ENCODE measurements around the gene CNTN6. TPM values are rescaled to one million over a fixed set of nuclear protein-coding genes. Genes with fewer than 3 reads are reported as not detected.

Gene CNTN6
- total and polyA plus RNA-seq, 12 donors: 2.4 to 14.9 (median 8.6) TPM

DNA sequence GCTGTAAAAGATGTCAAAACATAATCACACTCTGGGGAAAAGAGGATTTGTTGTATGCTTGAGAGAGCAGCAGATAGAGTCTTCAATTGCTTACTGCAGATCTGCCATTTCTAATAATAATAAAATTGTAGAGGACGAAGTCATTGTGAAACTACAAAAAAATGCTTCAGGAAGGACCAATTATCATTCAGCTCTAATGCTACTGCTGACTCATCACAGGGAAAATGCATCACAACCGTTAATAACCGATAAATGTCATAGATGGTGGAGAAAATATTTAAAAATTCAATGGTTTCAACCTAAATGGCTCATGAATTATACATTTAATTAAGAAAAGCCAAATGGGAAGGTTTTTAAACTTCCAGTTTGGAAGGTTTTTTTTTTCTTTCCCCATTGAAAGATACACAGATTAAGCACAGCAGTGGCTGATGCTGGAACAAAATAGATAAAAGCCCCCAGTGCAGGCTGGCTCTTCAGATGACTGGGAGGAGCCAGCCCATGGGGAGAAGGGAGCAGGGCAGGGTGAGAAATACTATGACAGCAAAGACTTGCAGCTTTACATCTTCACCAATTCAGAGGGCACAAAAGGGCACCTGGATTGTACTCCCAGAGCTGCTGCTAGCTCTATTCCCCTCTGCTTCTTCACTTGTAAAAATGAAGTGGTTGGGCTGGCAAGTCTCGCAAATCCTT is 196.1 kb downstream of the CNTN6 start:
- no peak overlapping the region for H3K27ac ChIP-seq
- no peaks in the 10 kb centered on the region for H3K4me1 ChIP-seq (replicated peaks in 1 of 2)
- no peaks in the 10 kb centered on the region for H3K9me3 ChIP-seq (replicated peaks in 1 of 3)
- H3K36me3 ChIP-seq (replicated peaks in 1 of 2): no peaks in the 10 kb centered on the region
- intact Hi-C loops (cut with DNase I): no loop called here
- H3K4me3 ChIP-seq: no peak overlapping the region
- TF ChIP-seq, protein P1, sequence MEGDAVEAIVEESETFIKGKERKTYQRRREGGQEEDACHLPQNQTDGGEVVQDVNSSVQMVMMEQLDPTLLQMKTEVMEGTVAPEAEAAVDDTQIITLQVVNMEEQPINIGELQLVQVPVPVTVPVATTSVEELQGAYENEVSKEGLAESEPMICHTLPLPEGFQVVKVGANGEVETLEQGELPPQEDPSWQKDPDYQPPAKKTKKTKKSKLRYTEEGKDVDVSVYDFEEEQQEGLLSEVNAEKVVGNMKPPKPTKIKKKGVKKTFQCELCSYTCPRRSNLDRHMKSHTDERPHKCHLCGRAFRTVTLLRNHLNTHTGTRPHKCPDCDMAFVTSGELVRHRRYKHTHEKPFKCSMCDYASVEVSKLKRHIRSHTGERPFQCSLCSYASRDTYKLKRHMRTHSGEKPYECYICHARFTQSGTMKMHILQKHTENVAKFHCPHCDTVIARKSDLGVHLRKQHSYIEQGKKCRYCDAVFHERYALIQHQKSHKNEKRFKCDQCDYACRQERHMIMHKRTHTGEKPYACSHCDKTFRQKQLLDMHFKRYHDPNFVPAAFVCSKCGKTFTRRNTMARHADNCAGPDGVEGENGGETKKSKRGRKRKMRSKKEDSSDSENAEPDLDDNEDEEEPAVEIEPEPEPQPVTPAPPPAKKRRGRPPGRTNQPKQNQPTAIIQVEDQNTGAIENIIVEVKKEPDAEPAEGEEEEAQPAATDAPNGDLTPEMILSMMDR (IDR thresholded peaks at IDR 0.05): no peak
- TF ChIP-seq POLR2A (IDR thresholded peaks at IDR 0.05): no peak
- no peak for DNase-seq
- no peaks in the 10 kb centered on the region for H3K27me3 ChIP-seq
- 81 to 93% (median 85%) methylated on average over 4 of the region's 4 CpGs for WGBS, 4 donors

DNA sequence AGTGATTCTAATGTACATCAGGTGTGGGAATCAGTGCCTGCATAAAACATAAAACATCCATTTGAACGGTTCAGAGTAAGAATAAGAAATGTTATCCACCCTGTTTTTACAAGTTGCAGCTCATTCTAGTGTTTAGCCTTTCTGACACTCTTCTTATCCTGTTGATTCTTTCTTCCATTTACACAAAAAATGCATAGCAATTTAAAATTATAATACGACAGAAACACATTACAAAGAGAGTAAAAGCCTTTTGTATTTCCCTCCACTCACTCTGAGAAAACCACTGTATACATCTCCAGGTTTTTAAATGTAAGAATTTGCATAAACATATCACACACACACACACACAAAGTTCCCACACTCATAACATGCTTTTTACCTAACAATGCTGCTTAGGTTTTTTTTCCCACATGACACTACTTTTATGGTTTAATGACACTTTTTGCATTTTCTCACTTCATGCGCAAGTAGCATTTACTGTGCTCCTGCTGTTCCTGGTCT is 199.8 kb downstream of the CNTN6 start:
- TF ChIP-seq, protein P1 (IDR thresholded peaks at IDR 0.05): no peak
- no peak for TF ChIP-seq POLR2A (IDR thresholded peaks at IDR 0.05)
- no peaks in the 10 kb centered on the region for H3K27me3 ChIP-seq
- DNase-seq: no peak
- H3K4me1 ChIP-seq (replicated peaks in 1 of 2): no peaks in the 10 kb centered on the region
- H3K4me3 ChIP-seq: no peak overlapping the region
- H3K36me3 ChIP-seq (replicated peaks in 1 of 2): no peaks in the 10 kb centered on the region
- H3K27ac ChIP-seq: no peak overlapping the region
- 67 to 75% (median 70%) methylated on average over 3 of the region's 3 CpGs for WGBS, 4 donors
- no peaks in the 10 kb centered on the region for H3K9me3 ChIP-seq (replicated peaks in 1 of 3)
- intact Hi-C loops (cut with DNase I): no loop called here

DNA sequence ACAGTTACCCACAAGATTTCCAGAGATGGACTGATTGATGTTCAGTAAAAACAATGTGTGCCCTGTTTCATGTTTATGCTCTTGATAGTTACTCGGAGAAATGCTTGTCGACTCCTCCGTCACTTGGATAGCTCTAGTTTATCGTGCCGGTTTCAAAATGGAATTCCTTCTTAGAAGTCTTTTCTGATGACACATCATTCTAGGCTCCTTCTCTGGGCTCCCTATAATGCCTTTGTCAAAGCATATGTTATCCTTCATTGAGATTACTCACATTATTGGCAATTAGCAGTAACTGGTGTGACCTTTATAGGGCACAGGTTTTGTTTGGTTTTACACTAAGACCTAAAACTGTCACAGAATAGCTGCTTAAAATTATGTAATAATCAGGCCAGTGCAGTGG is 201.8 kb downstream of the CNTN6 start:
- WGBS, 4 donors: 88 to 90% (median 89%) methylated on average over 5 of the region's 5 CpGs
- no peaks in the 10 kb centered on the region for H3K27me3 ChIP-seq
- H3K36me3 ChIP-seq (replicated peaks in 1 of 2): no peaks in the 10 kb centered on the region

DNA sequence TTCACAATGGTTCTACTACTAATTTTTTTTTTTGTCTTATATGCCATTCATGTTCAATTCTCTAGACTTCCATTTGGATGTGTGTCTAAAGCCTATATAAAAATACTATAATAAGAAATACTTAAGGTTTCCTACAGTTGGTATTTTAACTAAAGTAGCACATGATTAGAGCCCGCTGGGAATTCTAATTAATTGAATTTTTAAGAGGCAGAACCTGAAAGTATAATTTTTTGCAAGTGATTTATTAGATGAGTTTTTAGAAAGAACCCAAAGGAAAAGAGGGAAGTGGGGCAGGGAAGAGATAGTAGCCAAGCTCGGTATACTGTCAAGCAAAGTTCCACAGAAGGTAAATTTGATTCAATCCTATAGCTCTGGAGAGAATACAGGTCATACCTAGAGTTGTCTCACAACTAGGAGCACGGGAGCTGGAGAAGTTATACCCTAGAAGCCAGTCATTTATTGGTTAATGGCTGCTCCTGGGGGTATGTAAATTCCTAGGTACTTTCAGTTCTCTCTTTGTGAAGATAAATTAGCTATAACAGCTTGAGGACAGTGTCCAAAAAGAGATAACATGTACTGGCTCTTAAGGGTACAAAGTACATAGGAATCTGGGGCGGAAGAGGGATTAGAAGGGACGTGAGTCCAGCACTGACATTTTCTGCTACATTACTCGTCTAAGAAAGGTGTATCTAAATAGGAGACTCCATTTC is 225.6 kb downstream of the CNTN6 start:
- no peak overlapping the region for H3K4me3 ChIP-seq
- intact Hi-C loops (cut with DNase I): no loop called here
- TF ChIP-seq POLR2A (IDR thresholded peaks at IDR 0.05): no peak
- TF ChIP-seq, protein P1 (IDR thresholded peaks at IDR 0.05): no peak
- 74 to 87% (median 84%) methylated on average over 6 of the region's 6 CpGs for WGBS, 4 donors
- no peaks in the 10 kb centered on the region for H3K4me1 ChIP-seq (replicated peaks in 1 of 2)
- no peak overlapping the region for H3K27ac ChIP-seq
- DNase-seq: no peak
- peaks cover 0 to 4% (median 0%) of the 10 kb centered on the region in 3 donors for H3K9me3 ChIP-seq (replicated peaks in 1 of 3)
- no peaks in the 10 kb centered on the region for H3K36me3 ChIP-seq (replicated peaks in 1 of 2)
- no peaks in the 10 kb centered on the region for H3K27me3 ChIP-seq

More for the DNA sequence above, 201.8 kb downstream of the CNTN6 start:
- no peak for DNase-seq
- Histone ChIP-seq H3K27ac (no peak overlapping the region), H3K4me3 (no peak overlapping the region), H3K9me3 (replicated peaks in 1 of 3) (no peaks in the 10 kb centered on the region), H3K4me1 (replicated peaks in 1 of 2) (no peaks in the 10 kb centered on the region)
- TF ChIP-seq, protein P1 (IDR thresholded peaks at IDR 0.05): no peak
- TF ChIP-seq POLR2A (IDR thresholded peaks at IDR 0.05): no peak
- intact Hi-C loops (cut with DNase I): no loop called here

All from adrenal gland (tissue), 12 donors.